H9 (cell line): ENCODE data around the gene LTA4H. TPM values are rescaled to one million over a fixed set of nuclear protein-coding genes. Genes with fewer than 3 reads are reported as not detected.

Experiments used
- DNase-seq: peaks from one replicate; pipeline ENCODE4 v3.0.0-alpha.2; 2017
- H2AFZ ChIP-seq: one replicate; pipeline ENCODE4 v1.6.1; 2013; ENCODE audit warnings: mild to moderate bottlenecking, low read length, control low read depth, moderate library complexity
- H2AK5ac ChIP-seq: 2 replicates; pipeline ENCODE4 v1.6.1; 2013; ENCODE audit warnings: low read length, control low read depth, mixed read lengths; ENCODE audit not compliant: insufficient read length
- H2BK120ac ChIP-seq: one replicate; pipeline ENCODE4 v1.6.1; 2013; ENCODE audit warnings: low read depth, mild to moderate bottlenecking, low read length, control low read depth, inconsistent platforms; ENCODE audit not compliant: poor library complexity, severe bottlenecking
- H2BK12ac ChIP-seq: 2 replicates; pipeline ENCODE4 v1.6.1; 2013; ENCODE audit warnings: low read length, control low read depth, mixed read lengths, low read depth; ENCODE audit not compliant: insufficient read length
- H2BK15ac ChIP-seq: 2 replicates; pipeline ENCODE4 v1.6.1; 2013; ENCODE audit warnings: low read depth, low read length, control low read depth
- H2BK20ac ChIP-seq: one replicate; pipeline ENCODE4 v1.6.1; 2013; ENCODE audit warnings: low read depth, mild to moderate bottlenecking, low read length, control low read depth, inconsistent platforms; ENCODE audit not compliant: poor library complexity, severe bottlenecking
- H2BK5ac ChIP-seq: 2 replicates; pipeline ENCODE4 v1.6.1; 2013; ENCODE audit warnings: low read length, control low read depth, mixed read lengths; ENCODE audit not compliant: insufficient read length
- H3K14ac ChIP-seq: 2 replicates; pipeline ENCODE4 v1.6.1; 2013; ENCODE audit warnings: low read length, control low read depth; ENCODE audit not compliant: insufficient read depth
- H3K18ac ChIP-seq: 2 replicates; pipeline ENCODE4 v1.6.1; 2013; ENCODE audit warnings: low read depth, mild to moderate bottlenecking, mixed read lengths, low read length, control low read depth; ENCODE audit not compliant: insufficient read length
- H3K23ac ChIP-seq: 2 replicates; pipeline ENCODE4 v1.6.1; 2013; ENCODE audit warnings: low read length, control low read depth, mixed read lengths, low read depth; ENCODE audit not compliant: insufficient read length
- H3K23me2 ChIP-seq: 2 replicates; pipeline ENCODE4 v1.6.1; 2013; ENCODE audit warnings: low read depth, mild to moderate bottlenecking, mixed read lengths, low read length, control low read depth; ENCODE audit not compliant: insufficient read length, poor library complexity, severe bottlenecking
- H3K27ac ChIP-seq: 2 replicates; pipeline ENCODE4 v1.5.1; 2013; ENCODE audit warnings: low read length, control low read depth, mixed read lengths, low read depth; ENCODE audit not compliant: insufficient read length
- H3K27me3 ChIP-seq: 2 replicates; pipeline ENCODE4 v1.6.1; 2013; ENCODE audit warnings: low read length, control low read depth, inconsistent platforms; ENCODE audit not compliant: insufficient read depth
- H3K4ac ChIP-seq: 2 replicates; pipeline ENCODE4 v1.6.1; 2013; ENCODE audit warnings: low read depth, mild to moderate bottlenecking, control low read depth, inconsistent platforms, low read length, moderate library complexity
- H3K4me1 ChIP-seq: 2 replicates; pipeline ENCODE4 v1.6.1; 2013; ENCODE audit warnings: low read length, control low read depth, inconsistent platforms; ENCODE audit not compliant: insufficient read depth
- H3K4me2 ChIP-seq: 2 replicates; pipeline ENCODE4 v1.6.1; 2013; ENCODE audit warnings: low read length, control low read depth, mixed read lengths; ENCODE audit not compliant: insufficient read length, insufficient read depth
- H3K56ac ChIP-seq: 2 replicates; pipeline ENCODE4 v1.6.1; 2013; ENCODE audit warnings: low read depth, mild to moderate bottlenecking, mixed read lengths, low read length, control low read depth; ENCODE audit not compliant: insufficient read length
- H3K79me1 ChIP-seq: 2 replicates; pipeline ENCODE4 v1.6.1; 2013; ENCODE audit warnings: low read depth, mild to moderate bottlenecking, moderate library complexity, low read length, control low read depth, inconsistent platforms; ENCODE audit not compliant: insufficient read depth, poor library complexity, severe bottlenecking
- H3K79me2 ChIP-seq: 2 replicates; pipeline ENCODE4 v1.6.1; 2013; ENCODE audit warnings: low read length, control low read depth, inconsistent platforms; ENCODE audit not compliant: insufficient read depth
- H3K9ac ChIP-seq: 2 replicates; pipeline ENCODE4 v1.6.1; 2013; ENCODE audit warnings: low read length, control low read depth, mixed read lengths; ENCODE audit not compliant: insufficient read length; ENCODE audit errors: extremely low read depth
- H3K9me3 ChIP-seq: one replicate; pipeline ENCODE4 v1.6.1; 2013; ENCODE audit warnings: low read depth, low read length, inconsistent platforms; ENCODE audit not compliant: control insufficient read depth
- H3T11ph ChIP-seq: one replicate; pipeline ENCODE4 v1.6.1; 2013; ENCODE audit warnings: mild to moderate bottlenecking, low read length, control low read depth, inconsistent platforms
- H4K20me1 ChIP-seq: one replicate; pipeline ENCODE4 v1.6.1; 2013; ENCODE audit not compliant: control insufficient read depth, insufficient read length, insufficient read depth
- H4K5ac ChIP-seq: 2 replicates; pipeline ENCODE4 v1.6.1; 2013; ENCODE audit warnings: low read depth, mild to moderate bottlenecking, mixed read lengths, low read length, control low read depth; ENCODE audit not compliant: insufficient read length
- H4K8ac ChIP-seq: replicated peaks from 2 replicates; pipeline ENCODE4 v1.6.1; 2013; ENCODE audit warnings: low read length, control low read depth, mixed read lengths, low read depth; ENCODE audit not compliant: insufficient read length
- H4K91ac ChIP-seq: 2 replicates; pipeline ENCODE4 v1.6.1; 2013; ENCODE audit warnings: low read depth, mild to moderate bottlenecking, moderate library complexity, mixed read lengths, low read length, control low read depth; ENCODE audit not compliant: insufficient read length
- H3K27ac Mint-ChIP-seq, 3 experiments: 2 replicates in 2 of 3; 3 replicates in 1 of 3; pipeline ENCODE4 v1.8.0; 2020 to 2021; ENCODE audit warnings: mixed read lengths in 3 of 3, mild to moderate bottlenecking in 1 of 3, moderate library complexity in 1 of 3
- H3K27me3 Mint-ChIP-seq: 2 replicates; pipeline ENCODE4 v1.8.0; 2021; ENCODE audit warnings: low read depth, mild to moderate bottlenecking, moderate library complexity, mixed read lengths
- H3K36me3 Mint-ChIP-seq, 3 experiments: 2 replicates in 2 of 3; 3 replicates in 1 of 3; pipeline ENCODE4 v1.8.0; 2020 to 2021; ENCODE audit warnings: low read depth in 3 of 3, mixed read lengths in 3 of 3; ENCODE audit not compliant: insufficient read depth in 1 of 3
- H3K4me1 Mint-ChIP-seq, 2 experiments: 2 replicates each; pipeline ENCODE4 v1.8.0; 2020; ENCODE audit warnings: mixed read lengths in 2 of 2
- H3K4me3 Mint-ChIP-seq, 2 experiments: 2 replicates in 1 of 2; 3 replicates in 1 of 2; pipeline ENCODE4 v1.8.0; 2020 to 2021; ENCODE audit warnings: mild to moderate bottlenecking in 2 of 2, mixed read lengths in 2 of 2, moderate library complexity in 1 of 2
- H3K9me3 Mint-ChIP-seq, 2 experiments: 2 replicates in 1 of 2; 3 replicates in 1 of 2; pipeline ENCODE4 v1.8.0; 2020; ENCODE audit warnings: mild to moderate bottlenecking in 2 of 2, mixed read lengths in 2 of 2, moderate library complexity in 1 of 2
- WGBS: extraction: QIAGEN DNeasy Blood & Tissue Kit; methylation state at CpG from one replicate; pipeline ENCODE4 v1.1.7; 2013; ENCODE audit warnings: missing lambda C conversion rate, low lambda C conversion rate, mixed read lengths; ENCODE audit not compliant: insufficient read length; ENCODE audit errors: extremely low coverage; 5-methylcytosine and 5-hydroxymethylcytosine counted together
- total RNA-seq: library from RNA; stranded (reverse); gene quantifications from 2 replicates; pipeline ENCODE4 v1.2.1, GENCODE V29; 2021
- TF ChIP-seq, protein P1 (sequence below): fragments of 200-600 bp; sonication (generic); conservative IDR thresholded peaks from 3 replicates; pipeline ENCODE4 v1.8.0; 2021; ENCODE audit warnings: antibody characterized with exemption, mild to moderate bottlenecking

LTA4H gene
- total RNA-seq, 1 experiment from 2014 or later, result 144 TPM

DNA sequence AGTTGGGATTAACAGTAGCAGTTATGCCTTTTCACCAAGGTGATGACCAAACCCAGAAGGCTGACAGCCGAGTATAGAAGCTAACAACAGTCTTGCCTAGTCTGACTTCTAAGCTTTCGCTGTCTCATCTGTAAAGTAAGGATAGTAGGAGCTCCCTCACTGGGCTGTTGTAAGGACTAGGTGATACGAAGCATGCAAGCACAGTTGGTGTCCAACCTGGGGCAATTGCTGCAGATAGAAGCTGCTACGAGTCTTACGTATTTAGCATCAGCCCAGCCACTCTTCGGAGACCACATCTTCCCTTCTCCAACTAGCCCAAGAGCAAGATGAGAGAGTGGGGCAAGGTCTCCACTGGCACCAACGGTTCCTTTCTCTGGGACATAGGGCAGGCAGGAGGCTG lies 45.3 kb downstream of the LTA4H start:
- Histone ChIP-seq H2BK5ac (no peak overlapping the region), H4K91ac (no peak overlapping the region), H4K20me1 (no peaks in the 10 kb centered on the region), H3K79me2 (no peaks in the 10 kb centered on the region), H3K14ac (peak overlapping the region; percentile 29; the same call in 1 of the 2 replicates), H3K4me1 (peaks cover 8% of the 10 kb centered on the region; the same call in 1 of the 2 replicates), H3K27me3 (no peaks in the 10 kb centered on the region), H3K27ac (no peak overlapping the region), H3K56ac (no peak overlapping the region), H3K23ac (no peak overlapping the region), H2BK15ac (no peak overlapping the region), H3K23me2 (no peaks in the 10 kb centered on the region), H3K18ac (no peak overlapping the region), H2BK12ac (no peak overlapping the region), H3K79me1 (no peaks in the 10 kb centered on the region), H2AFZ (no peak overlapping the region), H3K9ac (no peak overlapping the region), H4K5ac (no peak overlapping the region), H3K4ac (no peak overlapping the region), H2BK20ac (no peak overlapping the region), H2AK5ac (no peak overlapping the region), H2BK120ac (no peak overlapping the region), H4K8ac (no peak overlapping the region), H3K4me2 (no peak overlapping the region), H3T11ph (no peak overlapping the region), H3K9me3 (no peaks in the 10 kb centered on the region)
- Mint-ChIP-seq H3K4me1 (peaks cover 34 to 35% of the 10 kb centered on the region in 2 experiments), H3K9me3 (no peaks in the 10 kb centered on the region), H3K27ac (no peak overlapping the region; a peak in 1 of 7 replicates), H3K36me3 (no peaks in the 10 kb centered on the region), H3K27me3 (peaks cover 6% of the 10 kb centered on the region), H3K4me3 (no peak overlapping the region)
- TF ChIP-seq, protein P1, sequence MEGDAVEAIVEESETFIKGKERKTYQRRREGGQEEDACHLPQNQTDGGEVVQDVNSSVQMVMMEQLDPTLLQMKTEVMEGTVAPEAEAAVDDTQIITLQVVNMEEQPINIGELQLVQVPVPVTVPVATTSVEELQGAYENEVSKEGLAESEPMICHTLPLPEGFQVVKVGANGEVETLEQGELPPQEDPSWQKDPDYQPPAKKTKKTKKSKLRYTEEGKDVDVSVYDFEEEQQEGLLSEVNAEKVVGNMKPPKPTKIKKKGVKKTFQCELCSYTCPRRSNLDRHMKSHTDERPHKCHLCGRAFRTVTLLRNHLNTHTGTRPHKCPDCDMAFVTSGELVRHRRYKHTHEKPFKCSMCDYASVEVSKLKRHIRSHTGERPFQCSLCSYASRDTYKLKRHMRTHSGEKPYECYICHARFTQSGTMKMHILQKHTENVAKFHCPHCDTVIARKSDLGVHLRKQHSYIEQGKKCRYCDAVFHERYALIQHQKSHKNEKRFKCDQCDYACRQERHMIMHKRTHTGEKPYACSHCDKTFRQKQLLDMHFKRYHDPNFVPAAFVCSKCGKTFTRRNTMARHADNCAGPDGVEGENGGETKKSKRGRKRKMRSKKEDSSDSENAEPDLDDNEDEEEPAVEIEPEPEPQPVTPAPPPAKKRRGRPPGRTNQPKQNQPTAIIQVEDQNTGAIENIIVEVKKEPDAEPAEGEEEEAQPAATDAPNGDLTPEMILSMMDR, result no peak
- no peak for DNase-seq
- no CpG with 5 or more reads among the region's 7 CpGs for WGBS
